Tibial nerve (tissue), 4 donors: Measurements from ENCODE around the gene LCNL1. TPM values are rescaled to one million over a fixed set of nuclear protein-coding genes. Genes with fewer than 3 reads are reported as not detected.
"Not testable (repeated sequence)": the region's sequence is repeated elsewhere in the genome, so short reads cannot be mapped to it uniquely, and the experiment has no call there.

Source experiments
- DNase-seq, 2 donors: peaks; one replicate each; pipeline ENCODE4 v3.0.0-alpha.2; 2019; ENCODE audit warnings: low spot score in 2 of 2
- H3K27ac ChIP-seq, 4 donors: fragments of 200-600 bp; sonication (generic) in 3 of 4; one replicate each; pipeline ENCODE4 v1.5.1; 2017 to 2019; ENCODE audit warnings: mild to moderate bottlenecking in 1 of 4
- H3K27me3 ChIP-seq, 2 donors: fragments of 200-600 bp; sonication (generic) in 1 of 2; one replicate each; pipeline versions ENCODE4 v1.5.1 to v1.6.0; 2017 to 2019
- H3K36me3 ChIP-seq, 3 donors: fragments of 200-600 bp; sonication (generic); one replicate each; pipeline ENCODE4 v1.5.1; 2018 to 2019
- H3K4me1 ChIP-seq, 4 donors: fragments of 200-600 bp; sonication (generic) in 3 of 4; one replicate each; pipeline ENCODE4 v1.5.1; 2017 to 2019
- H3K4me3 ChIP-seq, 4 donors: fragments of 200-600 bp; sonication (generic) in 3 of 4; one replicate each; pipeline ENCODE4 v1.5.1; 2017 to 2019; ENCODE audit warnings: mild to moderate bottlenecking in 1 of 4, moderate library complexity in 1 of 4
- H3K9me3 ChIP-seq, 4 donors: fragments of 200-600 bp; sonication (generic) in 3 of 4; one replicate each; pipeline ENCODE4 v1.5.1; 2017 to 2019
- CTCF ChIP-seq, 5 experiments: fragments of 200-600 bp in 3 of 5; fragments of 450-650 bp in 2 of 5; sonication (generic) in 3 of 5; IDR thresholded peaks; one replicate each; pipeline ENCODE4 v1.5.1; 2016 to 2019; ENCODE audit warnings: antibody characterized with exemption in 5 of 5, mild to moderate bottlenecking in 3 of 5, moderate library complexity in 2 of 5
- EP300 ChIP-seq, 2 donors: sonication (generic); formaldehyde crosslinking; IDR thresholded peaks; one replicate each; pipeline ENCODE4 v1.6.1; 2017; ENCODE audit warnings: antibody characterized with exemption in 2 of 2, mild to moderate bottlenecking in 1 of 2
- POLR2A ChIP-seq, 2 donors: fragments of 450-650 bp; IDR thresholded peaks; one replicate each; pipeline ENCODE4 v1.6.1; 2017; ENCODE audit warnings: antibody characterized with exemption in 2 of 2, mild to moderate bottlenecking in 2 of 2, moderate library complexity in 2 of 2
- WGBS, 2 donors: methylation state at CpG; one replicate each; pipeline ENCODE4 v1.1.5; 2018; 5-methylcytosine and 5-hydroxymethylcytosine counted together
- total RNA-seq, 4 donors: library from RNA; depleted of rRNA; stranded (reverse); fragments of >200 nt; gene quantifications; one replicate each; pipeline ENCODE4 v1.1.0, GENCODE V29; 2016

Gene LCNL1
- total RNA-seq, 4 donors from 2014 or later = 14.7 to 86.3 (median 64.3) TPM

GRCh38 chr9:137032858-137033257, 50.1 kb downstream of the LCNL1 start:
- no peak for DNase-seq
- 75 to 84% methylated on average over 9 to 10 of the region's 10 CpGs for WGBS, 2 donors
- TF ChIP-seq CTCF (IDR thresholded peaks at IDR 0.05) (no peak), EP300 (IDR thresholded peaks at IDR 0.05) (peak in 1 of 2 donors; percentile 24)
- H3K9me3 ChIP-seq = no peaks in the 10 kb centered on the region
- H3K4me3 ChIP-seq = peak overlapping the region in 1 of 4 donors; percentile 39
- H3K36me3 ChIP-seq = peaks cover 0 to 9% (median 0%) of the 10 kb centered on the region in 3 donors
- H3K27ac ChIP-seq = peak overlapping the region in 1 of 4 donors; percentile 66
- peaks cover 0 to 47% (median 35%) of the 10 kb centered on the region in 4 donors for H3K4me1 ChIP-seq
- no peaks in the 10 kb centered on the region for H3K27me3 ChIP-seq

DNA sequence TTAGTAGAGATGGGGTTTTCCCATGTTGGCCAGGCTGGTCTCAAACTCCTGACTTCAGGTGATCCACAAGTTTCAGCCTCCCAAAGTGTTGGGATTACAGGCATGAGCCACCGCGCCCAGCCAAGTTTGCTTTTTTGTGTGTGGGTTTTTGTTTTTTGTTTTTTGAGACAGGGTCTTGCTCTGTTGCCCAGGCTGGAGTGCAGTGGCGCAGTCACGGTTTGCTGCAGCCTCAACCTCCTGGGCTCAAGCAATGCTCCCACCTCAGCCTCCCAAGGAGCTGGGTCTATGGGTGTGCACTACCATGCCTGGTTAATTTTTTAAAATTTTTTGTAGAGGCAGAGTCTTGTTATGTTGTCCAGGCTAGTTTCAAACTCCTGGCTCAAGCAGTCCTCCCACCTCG, 50.7 kb downstream of the LCNL1 start:
- peak overlapping the region in 1 of 4 donors; percentile 39 for H3K4me3 ChIP-seq
- WGBS, 2 donors = 93 to 95% methylated on average over 5 of the region's 5 CpGs
- H3K36me3 ChIP-seq = peaks cover 0 to 15% (median 0%) of the 10 kb centered on the region in 3 donors
- H3K27ac ChIP-seq, H3K27me3 ChIP-seq, H3K9me3 ChIP-seq, DNase-seq: not testable (repeated sequence)
- H3K4me1 ChIP-seq = peaks cover 0 to 46% (median 33%) of the 10 kb centered on the region in 4 donors

DNA sequence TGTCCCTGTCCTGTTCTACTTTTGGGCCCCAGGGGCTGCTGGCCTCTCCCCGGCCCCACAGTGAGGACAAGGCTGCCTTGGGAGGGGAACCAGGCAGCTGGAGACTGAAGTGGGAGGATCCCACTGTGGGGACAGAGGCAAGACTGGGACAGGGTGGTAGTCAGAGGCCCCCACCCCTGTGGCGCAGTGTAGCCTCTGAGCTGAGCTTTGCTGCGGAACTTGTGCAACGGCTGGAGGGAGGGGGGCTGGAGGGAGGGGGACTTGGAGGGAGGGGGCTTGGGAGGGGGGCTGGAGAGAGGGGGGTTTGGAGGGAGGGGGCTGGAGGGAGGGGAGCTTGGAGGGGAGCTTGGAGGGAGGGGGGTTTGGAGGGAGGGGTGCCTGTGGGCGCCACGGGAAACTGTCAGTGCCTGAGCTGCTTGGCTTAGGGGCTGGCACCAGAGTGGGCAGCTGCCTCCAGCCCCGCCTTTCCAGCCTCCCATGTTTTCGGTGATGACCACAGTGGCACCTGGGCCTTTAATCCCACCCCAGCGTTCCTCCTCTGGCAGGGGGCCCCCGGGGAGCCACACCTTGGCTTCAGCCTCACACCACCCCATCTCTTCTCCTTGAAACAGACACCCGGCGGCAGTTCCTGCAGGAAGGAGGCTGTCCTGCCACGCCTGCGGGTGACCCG, 51.4 kb downstream of the LCNL1 start:
- peak overlapping the region in 1 of 4 donors; percentile 7 for H3K27ac ChIP-seq
- no peak for DNase-seq
- H3K36me3 ChIP-seq = peaks cover 0 to 22% (median 0%) of the 10 kb centered on the region in 3 donors
- H3K4me3 ChIP-seq = peak overlapping the region in 1 of 4 donors; percentile 39
- peaks cover 0 to 39% (median 26%) of the 10 kb centered on the region in 4 donors for H3K4me1 ChIP-seq
- H3K27me3 ChIP-seq = no peaks in the 10 kb centered on the region
- 46 to 62% methylated on average over 8 to 11 of the region's 15 CpGs for WGBS, 2 donors
- H3K9me3 ChIP-seq = no peaks in the 10 kb centered on the region
- no peak for TF ChIP-seq EP300 (IDR thresholded peaks at IDR 0.05)
- no peak for TF ChIP-seq POLR2A (IDR thresholded peaks at IDR 0.05)
- no peak for TF ChIP-seq CTCF (IDR thresholded peaks at IDR 0.05)

DNA sequence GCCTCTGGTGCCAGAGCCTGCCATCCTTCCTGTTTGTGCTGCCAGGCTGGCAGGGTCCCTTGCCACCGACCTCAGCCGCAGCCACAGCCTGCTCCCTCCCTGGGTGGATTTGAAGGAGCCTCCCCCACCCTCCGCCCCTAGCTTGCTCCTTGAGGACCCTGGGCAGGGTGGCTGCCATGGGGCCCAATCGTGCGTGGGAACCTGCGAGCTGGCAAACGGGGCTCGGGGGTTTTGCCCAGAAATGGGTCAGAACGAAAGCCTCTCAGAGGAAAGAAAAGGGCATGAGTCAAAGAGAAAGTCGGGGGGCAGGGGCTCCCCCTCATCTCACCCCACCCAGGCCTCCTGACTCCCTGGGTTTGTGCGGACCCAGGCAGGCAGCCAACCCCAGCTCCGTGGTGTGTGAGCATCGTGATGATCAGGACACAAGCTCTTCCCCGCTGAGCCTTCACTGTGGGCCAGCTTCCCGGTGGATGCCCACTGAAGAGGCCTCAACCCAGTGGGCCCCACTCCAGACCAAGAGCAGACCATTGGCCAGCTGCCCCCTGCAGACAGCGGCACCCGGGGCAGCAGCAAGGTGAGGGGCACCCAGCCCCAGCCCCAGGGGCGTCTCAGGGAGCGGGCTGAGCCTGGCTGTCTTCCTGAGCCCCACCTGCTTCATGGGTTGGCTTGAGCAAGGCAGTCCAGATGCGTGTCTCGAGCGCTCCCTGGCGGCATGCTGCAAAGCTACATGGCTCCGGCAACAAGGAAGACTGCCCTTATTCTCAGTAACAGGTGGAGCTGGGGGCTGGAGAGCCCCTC, 52.1 kb downstream of the LCNL1 start:
- H3K27ac ChIP-seq = peak overlapping the region in 1 of 4 donors; percentile 7
- WGBS, 2 donors = 19 to 22% methylated on average over 11 to 19 of the region's 24 CpGs

More for the DNA sequence above, 52.1 kb downstream of the LCNL1 start:
- Histone ChIP-seq H3K27me3 (no peaks in the 10 kb centered on the region), H3K36me3 (peaks cover 0 to 30% (median 0%) of the 10 kb centered on the region in 3 donors), H3K9me3 (no peaks in the 10 kb centered on the region), H3K4me1 (peaks cover 0 to 33% (median 19%) of the 10 kb centered on the region in 4 donors), H3K4me3 (peak overlapping the region in 1 of 4 donors; percentile 39)
- TF ChIP-seq EP300 (IDR thresholded peaks at IDR 0.05) = peak in 1 of 2 donors; percentile 38
- no peak for TF ChIP-seq POLR2A (IDR thresholded peaks at IDR 0.05)
- TF ChIP-seq CTCF (IDR thresholded peaks at IDR 0.05) = peak; percentile 86 to 96 (median 94)
- DNase-seq = peak in 1 of 2 donors; percentile 67

Other genes with a start within 250 kb of the LCNL1 start
- 10 to 100 TPM in 2 of 4 donors, 1 to 10 TPM in 2; 7.6 to 47.5 (median 17.4) TPM for gene LCN10, start 240.1 kb upstream of the LCNL1 start, total RNA-seq
- 10 to 100 TPM; 14.2 to 70.0 (median 42.9) TPM for gene LCN6, start 234.5 kb upstream of the LCNL1 start, total RNA-seq
- gene LCN8, start 224.8 kb upstream of the LCNL1 start, total RNA-seq = under 1 TPM in 1 of 4 donors, not detected in 3; 0.39 TPM
- not detected for gene LCN15, start 218.5 kb upstream of the LCNL1 start, total RNA-seq
- gene TMEM141, start 191.6 kb upstream of the LCNL1 start, total RNA-seq = 10 to 100 TPM; 60.7 to 70.8 (median 66.9) TPM
- 1 to 10 TPM; 1.5 to 5.1 (median 4.1) TPM for gene CCDC183, start 186.7 kb upstream of the LCNL1 start, total RNA-seq
- 10 to 100 TPM; 63.0 to 74.5 (median 71.3) TPM for gene RABL6, start 175.0 kb upstream of the LCNL1 start, total RNA-seq
- gene AJM1, start 140.5 kb upstream of the LCNL1 start, total RNA-seq = 1 to 10 TPM; 2.0 to 3.9 (median 3.7) TPM
- 10 to 100 TPM; 42.6 to 71.0 (median 66.7) TPM for gene PHPT1, start 133.6 kb upstream of the LCNL1 start, total RNA-seq
- gene MAMDC4, start 130.6 kb upstream of the LCNL1 start, total RNA-seq = 1 to 10 TPM; 1.5 to 8.1 (median 4.4) TPM
- gene EDF1, start 116.7 kb upstream of the LCNL1 start, total RNA-seq = 100 to 1,000 TPM; 251 to 337 (median 266) TPM
- gene TRAF2, start 96.5 kb upstream of the LCNL1 start, total RNA-seq = 10 to 100 TPM in 3 of 4 donors, 1 to 10 TPM in 1; 5.0 to 10.8 (median 10.6) TPM
- gene FBXW5, start 38.3 kb upstream of the LCNL1 start, total RNA-seq = 100 to 1,000 TPM; 138 to 227 (median 193) TPM
- gene C8G, start 37.8 kb upstream of the LCNL1 start, total RNA-seq = 1 to 10 TPM in 2 of 4 donors, not detected in 2; 3.3 to 5.1 TPM
- 10 to 100 TPM in 2 of 4 donors, 1 to 10 TPM in 2; 2.4 to 16.8 (median 7.8) TPM for gene LCN12, start 30.7 kb upstream of the LCNL1 start, total RNA-seq
- 1,000 to 10,000 TPM; 1,059 to 8,972 (median 6,550) TPM for gene PTGDS, start 5.5 kb upstream of the LCNL1 start, total RNA-seq
- gene PAXX, start 9.4 kb downstream of the LCNL1 start, total RNA-seq = 100 to 1,000 TPM in 1 of 4 donors, 10 to 100 TPM in 3; 65.7 to 142 (median 68.9) TPM
- 100 to 1,000 TPM in 1 of 4 donors, 10 to 100 TPM in 2, 1 to 10 TPM in 1; 1.2 to 120 (median 38.0) TPM for gene CLIC3, start 13.6 kb downstream of the LCNL1 start, total RNA-seq
- 100 to 1,000 TPM; 136 to 291 (median 196) TPM for gene ABCA2, start 45.2 kb downstream of the LCNL1 start, total RNA-seq
- under 1 TPM in 1 of 4 donors, not detected in 3; 0.60 TPM for gene FUT7, start 49.1 kb downstream of the LCNL1 start, total RNA-seq
- gene NPDC1, start 63.2 kb downstream of the LCNL1 start, total RNA-seq = 100 to 1,000 TPM in 3 of 4 donors, 10 to 100 TPM in 1; 80.6 to 269 (median 182) TPM
- gene ENTPD2, start 71.1 kb downstream of the LCNL1 start, total RNA-seq = 10 to 100 TPM in 3 of 4 donors, 1 to 10 TPM in 1; 7.0 to 21.0 (median 18.1) TPM
- gene SAPCD2, start 87.6 kb downstream of the LCNL1 start, total RNA-seq = under 1 TPM in 2 of 4 donors, not detected in 2; 0.22 to 0.90 TPM
- gene UAP1L1, start 94.5 kb downstream of the LCNL1 start, total RNA-seq = 10 to 100 TPM in 2 of 4 donors, 1 to 10 TPM in 2; 8.1 to 20.7 (median 12.3) TPM
- 10 to 100 TPM; 47.3 to 58.1 (median 52.1) TPM for gene MAN1B1, start 104.0 kb downstream of the LCNL1 start, total RNA-seq
- gene DPP7, start 131.7 kb downstream of the LCNL1 start, total RNA-seq = 100 to 1,000 TPM in 3 of 4 donors, 10 to 100 TPM in 1; 74.7 to 272 (median 145) TPM
- gene GRIN1, start 156.2 kb downstream of the LCNL1 start, total RNA-seq = under 1 TPM in 1 of 4 donors, not detected in 3; 0.21 TPM
- gene LRRC26, start 187.1 kb downstream of the LCNL1 start, total RNA-seq = not detected
- gene TMEM210, start 189.1 kb downstream of the LCNL1 start, total RNA-seq = not detected
- gene ANAPC2, start 205.6 kb downstream of the LCNL1 start, total RNA-seq = 10 to 100 TPM; 41.6 to 73.0 (median 58.9) TPM
- gene SSNA1, start 205.7 kb downstream of the LCNL1 start, total RNA-seq = 10 to 100 TPM; 37.3 to 73.9 (median 53.5) TPM
- gene TPRN, start 217.7 kb downstream of the LCNL1 start, total RNA-seq = 10 to 100 TPM in 1 of 4 donors, 1 to 10 TPM in 3; 6.8 to 12.3 (median 8.9) TPM
- 10 to 100 TPM; 23.1 to 47.9 (median 30.0) TPM for gene TMEM203, start 222.7 kb downstream of the LCNL1 start, total RNA-seq
- gene NDOR1, start 222.7 kb downstream of the LCNL1 start, total RNA-seq = 10 to 100 TPM in 3 of 4 donors, 1 to 10 TPM in 1; 9.4 to 20.1 (median 14.3) TPM
- gene RNF208, start 239.2 kb downstream of the LCNL1 start, total RNA-seq = 1 to 10 TPM in 3 of 4 donors, under 1 TPM in 1; 0.63 to 8.1 (median 1.5) TPM
- not detected for gene CYSRT1, start 242.2 kb downstream of the LCNL1 start, total RNA-seq
- not detected for gene RNF224, start 244.5 kb downstream of the LCNL1 start, total RNA-seq
- not detected for gene SLC34A3, start 247.9 kb downstream of the LCNL1 start, total RNA-seq